ENCODE results near the gene ARHGAP15. TPM values are rescaled to one million over a fixed set of nuclear protein-coding genes. Genes with fewer than 3 reads are reported as not detected.

Gene ARHGAP15
- total and polyA plus RNA-seq, 2 donors (not counting 1 experiment from before 2014, with no cell fraction given), result 0.07 TPM; not detected in 1

- H3K9ac ChIP-seq (ENCODE audit: insufficient read depth, low read length), result no peak overlapping the region
- no peaks in the 10 kb centered on the region for H3K79me2 ChIP-seq (ENCODE audit: control insufficient read depth, insufficient read depth, low read length)
- no peaks in the 10 kb centered on the region for H3K27me3 ChIP-seq (ENCODE audit: control insufficient read depth, insufficient read depth, low read length)
- no peak overlapping the region for H2AFZ ChIP-seq (ENCODE audit: low read length)
- no peaks in the 10 kb centered on the region for H3K9me3 ChIP-seq (ENCODE audit: control insufficient read depth, insufficient read depth, low read depth, low read length)
- H3K4me1 ChIP-seq (ENCODE audit: control insufficient read depth, extremely low read depth, insufficient read depth, low read length), result no peaks in the 10 kb centered on the region
- H4K20me1 ChIP-seq (ENCODE audit: control insufficient read depth, extremely low read depth, insufficient read depth, low read length), result no peaks in the 10 kb centered on the region
- H3K36me3 ChIP-seq (ENCODE audit: control insufficient read depth, insufficient read depth, low read length), result no peaks in the 10 kb centered on the region
- TF ChIP-seq CTCF (conservative IDR thresholded peaks at IDR 0.05 in 1 of 2, IDR thresholded peaks at IDR 0.05 in 1 of 2; ENCODE audit: low read depth in 1 of 2, low read length in 2 of 2), result no peak
- no peak for TF ChIP-seq EZH2 (IDR thresholded peaks at IDR 0.05; ENCODE audit: low read length, missing control alignments)
- H3K27ac ChIP-seq (ENCODE audit: insufficient read depth, low read length), result no peak overlapping the region
- H3K4me2 ChIP-seq (ENCODE audit: extremely low read depth, insufficient read depth, low read length), result no peak overlapping the region
- DNase-seq (ENCODE audit: low read depth in 2 of 2), result no peak
- H3K4me3 ChIP-seq (replicated peaks in 1 of 4; ENCODE audit: control extremely low read depth in 1 of 4, insufficient read depth in 1 of 4, low read depth in 3 of 4, low read length in 4 of 4), result no peak overlapping the region
Measured at GRCh38 chr2:143463719-143464118, 334.5 kb downstream of the ARHGAP15 start.

- Histone ChIP-seq H3K27me3 (ENCODE audit: control insufficient read depth, insufficient read depth, low read length) (no peaks in the 10 kb centered on the region), H4K20me1 (ENCODE audit: control insufficient read depth, extremely low read depth, insufficient read depth, low read length) (no peaks in the 10 kb centered on the region), H2AFZ (ENCODE audit: low read length) (no peak overlapping the region), H3K36me3 (ENCODE audit: control insufficient read depth, insufficient read depth, low read length) (no peaks in the 10 kb centered on the region), H3K4me2 (ENCODE audit: extremely low read depth, insufficient read depth, low read length) (no peak overlapping the region), H3K4me1 (ENCODE audit: control insufficient read depth, extremely low read depth, insufficient read depth, low read length) (no peaks in the 10 kb centered on the region), H3K4me3 (replicated peaks in 1 of 4; ENCODE audit: control extremely low read depth in 1 of 4, insufficient read depth in 1 of 4, low read depth in 3 of 4, low read length in 4 of 4) (no peak overlapping the region), H3K27ac (ENCODE audit: insufficient read depth, low read length) (no peak overlapping the region), H3K9ac (ENCODE audit: insufficient read depth, low read length) (no peak overlapping the region), H3K79me2 (ENCODE audit: control insufficient read depth, insufficient read depth, low read length) (no peaks in the 10 kb centered on the region), H3K9me3 (ENCODE audit: control insufficient read depth, insufficient read depth, low read depth, low read length) (no peaks in the 10 kb centered on the region)
- TF ChIP-seq EZH2 (IDR thresholded peaks at IDR 0.05; ENCODE audit: low read length, missing control alignments), result no peak
- TF ChIP-seq CTCF (conservative IDR thresholded peaks at IDR 0.05 in 1 of 2, IDR thresholded peaks at IDR 0.05 in 1 of 2; ENCODE audit: low read depth in 1 of 2, low read length in 2 of 2), result no peak
- DNase-seq (ENCODE audit: low read depth in 2 of 2), result no peak
Measured at GRCh38 chr2:143466391-143466790, 337.2 kb downstream of the ARHGAP15 start.

- H4K20me1 ChIP-seq (ENCODE audit: control insufficient read depth, extremely low read depth, insufficient read depth, low read length), result no peaks in the 10 kb centered on the region
- H2AFZ ChIP-seq (ENCODE audit: low read length), result no peak overlapping the region
- no peaks in the 10 kb centered on the region for H3K27me3 ChIP-seq (ENCODE audit: control insufficient read depth, insufficient read depth, low read length)
- no peak overlapping the region for H3K4me3 ChIP-seq (replicated peaks in 1 of 4; ENCODE audit: control extremely low read depth in 1 of 4, insufficient read depth in 1 of 4, low read depth in 3 of 4, low read length in 4 of 4)
- no peaks in the 10 kb centered on the region for H3K79me2 ChIP-seq (ENCODE audit: control insufficient read depth, insufficient read depth, low read length)
- TF ChIP-seq CTCF (conservative IDR thresholded peaks at IDR 0.05 in 1 of 2, IDR thresholded peaks at IDR 0.05 in 1 of 2; ENCODE audit: low read depth in 1 of 2, low read length in 2 of 2) (no peak), EZH2 (IDR thresholded peaks at IDR 0.05; ENCODE audit: low read length, missing control alignments) (no peak)
- H3K27ac ChIP-seq (ENCODE audit: insufficient read depth, low read length), result no peak overlapping the region
- no peaks in the 10 kb centered on the region for H3K36me3 ChIP-seq (ENCODE audit: control insufficient read depth, insufficient read depth, low read length)
- no peaks in the 10 kb centered on the region for H3K4me1 ChIP-seq (ENCODE audit: control insufficient read depth, extremely low read depth, insufficient read depth, low read length)
- H3K9me3 ChIP-seq (ENCODE audit: control insufficient read depth, insufficient read depth, low read depth, low read length), result no peaks in the 10 kb centered on the region
- H3K9ac ChIP-seq (ENCODE audit: insufficient read depth, low read length), result no peak overlapping the region
- no peak for DNase-seq (ENCODE audit: low read depth in 2 of 2)
- no peak overlapping the region for H3K4me2 ChIP-seq (ENCODE audit: extremely low read depth, insufficient read depth, low read length)
Measured at GRCh38 chr2:143467011-143467410, 337.8 kb downstream of the ARHGAP15 start.

All from fibroblast of lung (primary cell).